Measurements from ENCODE around the gene STXBP2.

- TF ChIP-seq CTCF (IDR thresholded peaks at IDR 0.05; ENCODE audit: low read depth, low read length) (no peak), EZH2phosphoT487 (IDR thresholded peaks at IDR 0.05; ENCODE audit: low read depth) (no peak)
Observed at GRCh38 chr19:7676854-7677253, 39.9 kb downstream of the STXBP2 start, which contains the start of gene MCEMP1.
